Measurements from ENCODE around the gene ZG16B.

Gene ZG16B

DNA sequence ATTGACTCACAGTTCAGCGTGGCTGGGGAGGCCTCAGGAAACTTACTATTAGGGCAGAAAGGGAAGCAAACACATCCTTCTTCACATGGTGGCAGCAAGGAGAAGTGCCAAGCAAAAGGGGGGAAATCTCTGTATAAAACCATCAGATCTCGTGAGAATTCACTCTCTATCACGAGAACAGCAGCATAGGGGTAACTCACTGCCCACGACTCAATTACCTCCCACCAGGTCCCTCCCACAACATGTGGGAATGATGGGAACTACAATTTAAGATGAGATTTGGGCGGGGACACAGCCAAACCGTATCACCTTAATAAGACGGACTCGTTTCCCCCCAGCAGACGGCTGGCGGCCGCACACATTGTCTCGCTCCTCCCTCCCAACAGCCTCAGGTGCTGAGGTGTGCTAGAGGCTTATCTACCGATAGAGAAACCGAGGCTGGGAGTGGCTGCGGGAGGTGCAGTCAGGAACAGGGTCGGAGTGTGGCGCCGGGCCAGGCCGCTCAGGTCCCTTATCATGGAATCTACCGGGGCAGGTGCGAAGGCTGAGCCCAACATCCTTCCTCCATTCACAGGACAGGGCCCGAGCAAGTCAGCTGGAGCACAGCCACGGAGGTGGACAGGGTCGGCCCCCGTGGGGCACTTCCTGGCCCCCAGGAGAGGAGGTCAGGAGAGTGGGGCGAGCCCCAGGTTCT lies 4.9 kb upstream of the ZG16B start:
- no peak for DNase-seq (ENCODE audit: low read depth)

DNA sequence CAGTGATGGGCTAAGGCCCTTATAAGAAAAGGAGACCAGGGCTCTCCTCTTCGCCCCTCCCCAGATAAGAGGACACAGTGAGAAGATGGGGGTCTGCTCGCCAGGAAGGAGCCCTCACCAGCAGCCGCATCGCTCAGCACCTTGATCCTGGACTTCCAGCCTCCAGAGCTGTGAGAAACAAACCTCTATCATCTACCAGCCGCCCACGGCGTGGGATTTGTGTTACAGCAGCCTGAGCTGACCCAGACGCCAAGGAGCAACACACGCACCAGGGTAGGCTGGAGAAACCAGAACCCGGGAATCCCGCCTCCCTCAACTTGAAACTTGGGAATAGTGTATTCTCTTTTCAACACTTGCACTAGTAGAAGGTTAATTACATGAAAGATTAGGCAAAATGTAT lies 4.2 kb upstream of the ZG16B start:
- DNase-seq (ENCODE audit: low read depth), result no peak

DNA sequence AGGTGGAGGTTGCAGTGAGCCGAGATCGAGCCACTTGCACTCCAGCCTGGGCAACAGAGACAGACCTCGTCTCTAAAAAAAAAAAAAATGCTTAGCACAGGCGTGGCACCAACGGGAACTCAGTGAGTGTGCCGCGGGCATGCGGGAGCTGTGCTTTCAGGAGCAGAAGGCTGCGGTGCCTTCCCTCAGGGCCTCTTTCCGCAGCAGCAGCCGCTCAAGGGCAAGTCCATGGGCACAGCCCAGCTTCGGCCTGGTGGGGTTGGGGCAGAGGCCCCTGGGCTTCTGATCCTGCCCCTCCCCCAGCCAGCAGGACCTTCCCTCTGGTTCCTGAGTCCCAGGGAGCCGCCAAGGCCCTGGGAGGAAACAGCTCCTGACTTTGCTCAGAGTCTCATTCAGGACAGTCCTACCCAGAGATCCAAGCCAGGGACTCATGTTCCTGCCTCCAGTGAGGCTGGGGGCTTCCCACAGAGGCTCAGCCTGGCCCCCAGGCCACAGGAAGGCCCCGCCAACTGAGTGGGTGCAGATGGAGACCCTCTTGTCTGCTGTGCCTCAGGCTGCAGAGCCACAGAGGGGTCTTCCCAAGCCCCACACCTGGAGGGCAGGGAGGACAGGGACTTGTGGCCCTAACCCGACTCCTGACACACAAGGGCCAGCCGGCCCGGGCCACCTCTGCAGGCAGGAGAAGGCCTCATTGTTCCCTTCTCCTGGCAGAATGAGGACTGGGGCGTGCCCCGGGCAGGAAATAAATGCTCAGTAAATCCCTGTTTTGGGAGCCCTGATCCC lies 3.3 kb upstream of the ZG16B start:
- no peak for DNase-seq (ENCODE audit: low read depth)

DNA sequence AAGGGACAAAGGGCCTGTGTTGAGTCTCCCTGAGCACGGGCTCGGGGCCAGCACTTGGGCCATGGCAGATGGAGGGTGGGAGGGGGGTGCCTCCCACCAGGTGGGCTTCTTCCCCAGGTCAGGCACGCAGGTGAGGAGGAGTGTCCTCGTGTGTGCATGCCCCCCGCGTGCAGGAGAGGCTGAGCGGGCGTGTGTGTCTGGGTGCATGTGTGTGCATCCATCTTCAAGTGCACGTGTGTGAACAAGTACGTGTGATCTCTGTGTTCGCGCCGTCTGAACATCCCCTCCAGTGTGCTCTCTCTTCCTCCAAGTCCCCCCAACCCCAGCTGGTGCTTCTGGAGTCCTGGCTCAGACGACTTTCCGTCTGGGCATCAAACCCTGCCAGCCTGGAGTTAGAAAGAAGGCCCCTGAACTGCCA lies 2.7 kb upstream of the ZG16B start:
- no peak for DNase-seq (ENCODE audit: low read depth)

DNA sequence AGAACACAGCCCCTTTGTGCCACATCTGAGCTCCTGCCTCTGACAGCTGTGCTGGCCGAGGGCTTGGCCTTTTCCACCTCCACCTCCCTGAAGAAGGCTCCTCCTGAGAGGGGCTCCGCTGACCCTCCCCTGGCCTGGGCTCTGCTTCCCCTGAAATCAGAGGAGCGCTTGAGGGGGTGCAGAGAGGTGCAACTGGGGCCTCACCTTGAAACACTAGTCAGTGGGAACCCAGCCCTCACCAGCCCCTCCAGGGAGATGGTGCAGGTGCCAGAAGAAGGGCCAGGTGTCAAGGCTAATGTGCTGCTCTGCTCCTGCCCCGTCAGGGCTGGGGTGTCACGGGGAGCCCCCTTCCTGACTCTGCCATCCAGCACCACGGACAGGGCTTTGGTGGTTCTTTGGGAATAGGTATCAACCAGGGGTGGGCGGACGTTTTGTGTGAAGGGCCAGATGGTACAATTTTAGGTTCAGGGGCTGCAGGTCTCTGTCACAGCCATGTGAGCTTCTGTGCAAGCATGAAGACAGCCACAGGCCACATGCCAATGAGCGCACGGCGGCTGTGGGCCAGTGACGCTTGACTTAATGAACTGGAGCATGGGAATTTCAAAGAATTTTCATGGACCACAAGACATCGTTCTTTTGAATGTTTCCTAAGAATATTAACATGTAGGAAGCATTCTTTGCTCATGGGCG lies 2.1 kb upstream of the ZG16B start:
- DNase-seq (ENCODE audit: low read depth), result no peak

DNA sequence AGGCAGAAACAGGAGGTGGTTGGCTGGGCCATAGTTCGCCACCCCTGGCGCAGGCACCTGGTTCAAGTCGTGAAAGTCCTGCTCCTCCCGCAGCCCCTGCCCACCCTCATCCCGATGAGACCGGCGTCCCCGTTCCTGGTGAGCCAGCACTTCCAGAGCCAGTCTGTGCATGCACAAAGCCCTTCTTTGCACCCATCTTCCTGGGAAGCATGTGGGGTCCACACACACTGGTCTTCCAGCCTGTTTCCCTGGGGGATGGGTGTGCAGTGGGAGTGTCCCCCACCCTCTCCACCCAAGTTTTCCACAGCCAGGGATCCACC lies 1.6 kb upstream of the ZG16B start:
- no peak for DNase-seq (ENCODE audit: low read depth)

DNA sequence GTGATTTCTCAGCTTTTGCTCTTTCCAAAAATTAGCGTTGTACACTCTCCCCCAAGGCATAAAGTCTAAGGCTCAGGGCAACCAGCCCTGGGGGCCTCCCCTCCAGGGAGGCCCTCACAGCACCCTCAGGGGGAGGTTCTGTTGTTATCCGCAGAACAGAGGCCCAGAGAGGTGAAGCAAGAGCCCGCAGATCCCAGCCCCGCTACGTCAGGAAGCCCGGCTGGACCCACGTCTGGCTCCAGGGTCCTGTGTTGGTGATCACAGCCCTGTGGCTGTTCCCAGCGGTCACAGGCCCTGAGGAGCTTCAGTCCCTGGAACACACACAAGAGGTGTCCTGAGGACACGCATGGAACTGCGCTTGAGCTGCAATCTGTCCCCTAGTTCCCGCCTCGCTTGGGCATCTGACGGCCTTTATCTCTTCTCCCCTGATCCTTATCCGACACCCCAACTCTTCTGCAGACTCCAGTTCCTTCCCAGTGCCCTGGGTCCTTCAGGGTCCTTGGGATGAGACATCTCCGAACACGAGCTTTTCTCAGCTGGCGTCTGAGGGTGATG lies 1.1 kb upstream of the ZG16B start:
- DNase-seq (ENCODE audit: low read depth), result no peak

DNA sequence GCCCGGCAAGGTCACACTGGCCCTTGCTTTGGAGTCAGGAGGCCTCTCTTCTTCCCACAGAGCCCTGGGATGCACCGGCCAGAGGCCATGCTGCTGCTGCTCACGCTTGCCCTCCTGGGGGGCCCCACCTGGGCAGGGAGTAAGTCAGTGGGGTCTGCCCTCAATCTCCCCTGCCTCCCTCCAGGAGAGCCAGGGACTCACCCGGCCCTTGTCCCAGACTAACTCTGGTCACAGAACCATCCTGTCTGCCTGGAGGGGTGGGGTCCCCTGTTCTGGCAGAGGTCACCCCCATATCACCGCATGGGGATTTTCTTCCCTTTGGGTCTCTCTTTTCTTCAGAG lies 222 bp downstream of the ZG16B start:
- DNase-seq (ENCODE audit: low read depth), result no peak

DNA sequence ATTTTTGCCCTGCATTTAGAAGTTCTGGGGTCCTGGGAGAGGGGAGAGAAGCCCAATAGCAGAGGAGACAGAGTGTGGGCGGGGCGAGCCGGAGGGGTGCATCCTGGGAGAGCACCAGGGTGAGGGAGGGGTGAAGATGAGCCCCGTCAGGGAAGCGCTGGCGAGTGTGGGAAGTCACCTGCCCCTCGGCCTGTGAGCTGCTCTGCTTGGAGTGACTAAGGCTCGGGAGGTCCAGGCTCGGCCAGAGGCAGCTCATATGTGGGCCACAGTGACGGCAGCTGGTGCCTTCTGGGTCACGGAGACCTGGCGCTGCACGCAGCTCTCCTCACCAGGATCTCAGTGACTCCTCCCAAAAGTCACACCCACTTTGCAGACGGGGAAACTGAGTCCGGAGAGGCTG lies 1.1 kb downstream of the ZG16B start:
- DNase-seq (ENCODE audit: low read depth), result no peak

DNA sequence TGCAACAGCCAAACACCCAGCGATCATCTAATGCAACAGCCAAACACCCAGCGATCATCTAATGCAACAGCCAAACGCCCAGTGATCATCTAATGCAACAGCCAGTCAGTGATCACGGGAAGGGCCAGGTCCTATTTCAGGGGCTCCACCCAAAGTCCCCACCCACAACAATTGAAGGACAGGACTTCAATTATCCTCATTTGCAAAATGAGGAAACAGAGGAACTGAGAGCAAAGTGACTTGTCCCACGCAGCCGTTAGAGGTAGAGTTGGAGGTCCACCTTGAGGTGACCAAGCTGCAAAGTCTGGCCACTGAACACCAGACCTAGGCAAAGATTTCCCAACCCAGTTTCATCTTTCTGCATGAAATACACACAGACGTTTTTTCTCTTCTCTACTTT lies 3.7 kb downstream of the ZG16B start:
- DNase-seq (ENCODE audit: low read depth), result no peak

DNA sequence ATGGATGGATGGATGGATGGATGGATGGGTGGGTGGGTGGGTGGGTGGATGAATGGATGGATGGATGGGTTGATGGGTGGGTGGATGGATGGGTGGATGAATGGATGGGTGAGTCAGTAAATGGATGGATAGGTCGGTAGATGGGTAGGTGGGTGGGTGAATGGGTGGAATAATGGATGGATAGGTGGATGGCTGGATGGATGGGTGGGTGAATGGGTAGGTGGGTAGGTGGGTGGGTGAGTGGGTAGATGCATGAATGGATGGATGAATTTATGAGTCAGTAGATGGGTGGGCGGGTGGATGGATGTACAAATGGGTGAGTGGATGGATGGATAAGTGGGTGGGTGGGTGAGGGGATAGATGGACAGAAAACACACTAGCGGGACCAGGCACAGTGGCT lies 4.9 kb downstream of the ZG16B start:
- no peak for DNase-seq (ENCODE audit: low read depth)

DNA sequence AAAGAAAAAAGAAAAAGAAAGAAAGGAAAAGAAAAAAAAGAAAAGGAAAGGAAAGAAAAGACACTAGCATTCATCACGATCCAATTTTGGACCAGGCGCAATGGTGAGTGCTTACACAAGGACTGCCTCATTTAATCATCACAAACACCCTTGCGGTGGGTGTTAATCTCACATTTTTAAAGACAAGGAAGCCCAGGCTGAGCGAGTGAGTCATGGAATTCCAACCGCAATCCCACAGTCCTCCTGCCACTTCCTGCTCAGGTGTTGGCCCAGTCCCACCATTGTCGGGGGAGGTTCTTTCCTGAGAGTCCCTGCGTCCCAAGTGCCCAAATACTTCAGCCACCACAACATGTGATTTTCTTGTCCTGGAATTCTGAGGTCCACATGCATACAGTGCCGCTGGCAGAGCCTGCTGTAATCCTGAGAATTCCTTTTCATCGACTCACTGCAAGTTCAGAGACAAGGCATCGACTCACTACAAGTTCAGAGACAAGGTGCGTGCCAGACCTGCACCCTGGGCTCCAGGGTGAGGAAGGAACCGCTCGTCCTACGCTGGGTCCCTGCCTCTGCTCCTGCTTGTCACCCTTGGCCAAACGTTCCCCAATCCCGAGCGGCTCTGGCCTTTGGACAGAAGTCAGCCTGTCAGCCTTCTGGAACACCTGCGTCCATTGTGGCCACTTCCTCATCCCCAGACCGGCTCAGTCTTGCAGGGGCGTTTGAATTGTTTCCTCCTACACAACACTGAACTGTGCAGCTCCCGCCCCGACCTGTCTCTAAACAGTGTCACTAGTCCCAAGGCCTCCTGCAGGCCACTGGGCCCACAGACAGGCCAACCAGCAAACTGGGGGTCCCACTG lies 5.8 kb downstream of the ZG16B start:
- DNase-seq (ENCODE audit: low read depth), result peak; percentile 98

DNA sequence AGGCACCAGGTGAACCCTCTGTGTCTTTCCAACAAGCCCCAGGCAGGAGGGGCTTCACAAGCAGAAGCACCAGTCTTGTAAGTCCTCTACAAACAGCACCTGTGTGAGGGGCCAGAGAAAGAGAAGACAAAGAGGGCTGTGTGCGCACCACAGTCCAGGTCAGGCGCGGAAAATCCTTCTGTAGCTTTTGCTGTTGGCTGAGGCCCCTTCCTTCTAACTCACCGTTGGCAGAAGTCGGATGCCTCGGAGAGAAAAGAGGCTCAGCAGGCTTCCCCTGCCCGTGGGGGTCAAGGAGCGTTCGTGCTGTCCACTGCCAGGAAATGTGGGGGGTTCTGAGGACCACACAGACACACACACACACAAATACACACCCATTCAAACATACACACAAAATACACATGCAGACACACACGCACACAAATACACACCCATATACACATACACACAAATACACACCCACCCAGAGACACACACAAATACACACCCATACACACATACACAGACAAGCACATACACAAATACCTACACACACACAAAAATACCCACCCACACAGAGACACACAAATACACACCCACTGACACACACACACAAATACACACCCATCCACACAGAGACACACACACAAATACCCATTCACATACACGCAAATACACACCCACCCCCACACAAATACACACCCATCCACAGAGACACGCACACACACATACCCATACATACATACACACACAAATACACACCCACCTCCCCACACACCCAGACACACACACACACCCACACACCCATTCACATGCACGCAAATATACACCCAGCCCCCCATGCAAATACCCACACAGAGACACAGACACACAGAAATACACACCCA lies 6.8 kb downstream of the ZG16B start:
- DNase-seq (ENCODE audit: low read depth), result no peak

DNA sequence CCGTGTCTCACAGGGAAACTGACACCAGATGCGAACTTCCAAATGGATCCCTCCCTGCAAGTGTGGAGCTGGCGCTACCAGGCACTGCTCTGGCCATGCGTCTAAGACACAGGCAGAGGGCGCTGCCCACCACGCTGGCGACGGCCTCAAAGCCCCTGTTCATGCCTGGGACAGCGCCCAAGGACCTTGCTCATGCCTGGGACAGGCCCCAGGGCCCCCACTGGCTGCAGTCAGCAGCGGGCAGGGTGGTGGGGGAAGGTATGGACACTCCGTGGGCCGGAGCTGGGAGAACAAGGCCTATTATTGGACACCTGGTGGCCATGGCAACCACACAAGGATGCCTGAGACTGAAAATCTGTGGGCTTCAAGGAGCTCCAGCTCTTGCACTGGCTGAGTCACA lies 8.8 kb downstream of the ZG16B start:
- DNase-seq (ENCODE audit: low read depth), result no peak

DNA sequence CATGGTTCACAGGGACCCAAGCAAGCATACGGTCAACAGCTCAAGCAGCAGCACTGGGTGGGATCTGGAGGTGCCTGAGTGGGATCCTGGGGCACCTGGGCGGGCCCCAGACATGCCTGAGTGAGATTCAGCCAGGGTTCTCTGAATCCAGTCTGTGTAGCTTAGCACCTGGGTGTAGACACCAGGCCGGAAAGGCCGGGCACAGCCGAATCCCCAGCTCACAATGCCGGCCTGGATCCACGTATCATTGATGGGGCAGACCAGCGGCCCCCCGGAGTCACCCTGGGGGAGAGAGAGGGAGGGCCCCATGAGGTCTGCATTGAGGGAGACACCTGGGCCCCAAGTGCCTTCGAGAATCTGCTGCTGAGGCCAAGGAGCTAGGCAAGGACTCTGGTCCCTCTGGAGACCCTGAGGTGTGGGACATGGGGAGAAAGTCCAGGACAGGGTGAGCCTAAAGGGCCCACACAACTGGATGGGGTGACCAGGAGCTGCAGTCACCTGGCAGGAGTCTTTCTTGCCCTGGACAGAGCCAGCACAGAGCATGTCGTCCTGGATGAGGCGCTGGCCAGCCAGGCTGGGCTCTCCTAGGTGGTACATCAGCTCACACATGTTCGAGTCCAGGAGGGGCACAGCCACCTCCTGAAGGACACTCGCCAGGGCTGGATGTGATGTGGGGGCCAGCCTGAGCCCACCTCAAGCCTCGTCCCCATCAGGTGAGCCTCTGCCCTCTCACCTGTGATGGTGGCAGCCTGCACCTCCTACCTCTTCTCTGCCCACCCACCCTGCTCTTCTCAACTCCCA lies 9.7 kb downstream of the ZG16B start:
- DNase-seq (ENCODE audit: low read depth), result no peak

DNA sequence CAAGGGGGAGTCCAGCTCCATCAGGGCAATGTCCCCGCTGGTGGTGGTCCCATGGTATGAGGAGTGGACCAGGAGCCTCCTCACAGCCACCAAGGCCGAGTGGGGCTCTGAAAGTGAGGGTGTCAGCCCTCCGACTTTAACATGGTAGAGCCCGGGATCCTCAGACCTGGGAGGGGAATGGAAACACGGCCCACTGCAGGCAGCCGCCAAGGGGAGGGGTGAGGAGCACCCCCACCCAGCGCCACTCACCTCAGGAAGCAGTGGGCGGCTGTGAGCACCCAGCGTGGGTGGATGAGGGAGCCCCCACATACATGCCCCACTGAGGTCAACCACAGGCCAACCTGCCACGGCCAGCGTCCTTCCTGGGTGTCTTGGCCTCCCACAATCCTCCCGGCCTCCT lies 10.8 kb downstream of the ZG16B start:
- DNase-seq (ENCODE audit: low read depth), result no peak

DNA sequence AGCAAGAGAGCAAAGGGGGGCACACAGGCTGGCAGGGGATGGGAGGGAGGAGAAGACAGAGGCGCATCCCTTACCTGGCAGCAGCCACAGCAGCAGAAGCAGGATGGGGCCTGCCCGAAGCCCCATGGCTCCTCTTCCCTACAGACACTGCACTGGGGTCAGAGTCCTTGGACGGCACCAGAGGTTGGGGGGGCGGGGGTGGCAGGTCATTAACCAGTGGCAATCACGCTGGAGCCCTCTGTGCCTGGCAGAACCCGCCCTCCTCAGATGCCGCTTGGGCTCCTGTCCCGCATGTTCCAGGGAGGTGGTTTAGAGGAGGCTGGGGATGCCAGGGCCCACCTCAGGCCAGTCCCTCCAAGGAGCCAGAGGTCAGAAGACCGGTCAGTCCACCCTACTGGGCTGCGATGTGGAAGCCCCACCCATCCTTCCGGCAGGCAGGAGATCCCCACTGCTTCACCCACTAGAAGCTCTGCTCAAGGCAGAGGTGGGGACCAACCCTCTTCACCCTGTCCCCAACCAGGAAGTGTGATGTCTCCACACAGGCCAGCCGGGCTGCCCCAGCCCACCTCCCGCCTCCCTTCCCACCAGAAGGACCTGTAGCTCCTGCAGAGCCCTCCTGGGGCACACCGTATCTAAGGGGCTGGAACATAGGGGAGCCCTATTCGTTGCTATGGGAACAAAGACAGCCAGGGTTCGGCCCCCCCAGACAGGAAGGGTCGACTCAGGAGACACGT lies 11.7 kb downstream of the ZG16B start:
- no peak for DNase-seq (ENCODE audit: low read depth)

DNA sequence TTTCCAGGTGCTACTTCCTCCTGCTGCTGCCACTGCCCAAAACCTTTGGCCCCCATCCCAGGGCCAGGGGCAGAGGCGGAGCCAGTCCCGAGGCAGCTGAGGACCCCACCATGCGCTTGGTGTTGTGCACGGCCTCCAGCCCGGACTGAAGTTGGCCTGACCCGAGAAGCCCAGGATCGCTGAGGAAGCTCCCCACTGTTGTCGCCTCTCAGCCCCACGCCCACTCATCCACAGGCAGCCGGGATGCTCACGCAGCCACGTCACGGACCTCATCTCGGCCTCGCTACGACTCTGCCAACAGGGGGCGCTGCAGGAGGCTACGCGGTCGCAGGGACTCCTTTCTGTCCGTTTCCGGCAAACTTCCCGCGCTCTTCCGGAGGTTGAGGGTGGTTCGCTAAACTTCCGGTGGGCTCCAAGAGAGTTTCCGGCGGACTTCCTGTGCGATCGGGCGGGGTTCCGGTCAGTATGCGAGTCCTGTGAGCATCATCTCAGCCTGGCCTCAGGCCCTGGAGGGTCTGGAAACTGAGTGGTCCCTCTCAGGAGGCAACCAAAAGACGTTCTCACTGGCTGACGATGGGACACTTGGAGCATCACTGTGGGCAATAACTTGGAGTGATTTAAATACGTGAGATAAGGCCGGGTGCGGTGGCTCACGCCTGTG lies 12.4 kb downstream of the ZG16B start:
- DNase-seq (ENCODE audit: low read depth), result no peak

DNA sequence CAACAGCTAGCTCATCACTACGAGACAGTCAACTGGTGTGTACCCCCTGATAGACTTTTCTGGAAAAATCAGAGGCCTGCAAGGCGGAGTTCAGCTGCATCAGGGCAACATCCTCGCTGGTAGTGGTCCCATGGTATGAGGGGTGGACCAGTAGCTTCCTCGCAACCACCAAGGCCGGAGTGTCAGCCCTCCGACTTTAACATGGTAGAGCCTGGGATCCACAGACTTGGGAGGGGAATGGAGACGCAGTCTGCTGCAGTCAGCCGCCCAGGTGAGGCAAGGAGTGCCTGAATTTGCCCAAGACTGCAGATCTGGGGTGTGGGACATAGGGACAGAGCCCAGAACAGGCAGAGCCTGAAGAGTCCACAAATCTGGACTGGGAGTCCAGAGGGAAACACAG lies 13.4 kb downstream of the ZG16B start:
- DNase-seq (ENCODE audit: low read depth), result no peak

Data from HS-5 (cell line).